OCI-LY3 (cell line): Measurements from ENCODE around the gene CAMK2D.

Source experiments
- H2AFZ ChIP-seq: fragments of 200-600, 300-600 bp; shearing (Covaris generic); 2 replicates; pipeline ENCODE4 v1.6.0; 2014; ENCODE audit warnings: antibody characterized with exemption, low read depth, low read length
- H3K27ac ChIP-seq: fragments of 200-600, 300-600 bp; sonication (generic); 2 replicates; pipeline ENCODE4 v1.5.1; 2014; ENCODE audit warnings: mild to moderate bottlenecking, low read length, moderate library complexity, mixed read lengths
- H3K27me3 ChIP-seq: fragments of 200-600, 300-600 bp; sonication (generic); 2 replicates; pipeline ENCODE4 v1.6.1; 2014; ENCODE audit warnings: low read depth, low read length, mixed read lengths
- H3K36me3 ChIP-seq: fragments of 200-600, 300-600 bp; sonication (generic); replicated peaks from 2 replicates; pipeline ENCODE3; 2014; ENCODE audit warnings: low read depth, low read length, mixed read lengths
- H3K4me1 ChIP-seq: fragments of 300-600, 200-600 bp; sonication (generic); 2 replicates; pipeline ENCODE4 v1.6.1; 2014; ENCODE audit warnings: low read length, mixed read lengths
- H3K4me2 ChIP-seq: fragments of 200-600, 300-600 bp; sonication (generic); 2 replicates; pipeline ENCODE4 v1.6.1; 2014; ENCODE audit warnings: low read length, mixed read lengths
- H3K4me3 ChIP-seq: fragments of 300-600, 200-600 bp; sonication (generic); 2 replicates; pipeline ENCODE4 v1.5.1; 2014; ENCODE audit warnings: antibody characterized with exemption, mild to moderate bottlenecking, low read length, moderate library complexity
- H3K79me2 ChIP-seq: fragments of 300-600, 200-600 bp; shearing (Covaris generic); 2 replicates; pipeline ENCODE4 v1.6.1; 2014; ENCODE audit warnings: mild to moderate bottlenecking, low read length, mixed read lengths
- H3K9ac ChIP-seq: fragments of 300-600, 200-600 bp; shearing (Covaris generic); 2 replicates; pipeline ENCODE4 v1.6.0; 2014; ENCODE audit warnings: mild to moderate bottlenecking, low read length, moderate library complexity
- H3K9me3 ChIP-seq: fragments of 200-600, 300-600 bp; shearing (Covaris generic); 2 replicates; pipeline ENCODE4 v1.6.1; 2014; ENCODE audit warnings: low read length, mixed read lengths; ENCODE audit not compliant: insufficient read depth
- H4K20me1 ChIP-seq: fragments of 200-600, 300-600 bp; sonication (generic); 2 replicates; pipeline ENCODE4 v1.6.1; 2016; ENCODE audit warnings: low read length, mixed read lengths; ENCODE audit not compliant: insufficient read depth
- CTCF ChIP-seq: fragments of 200-600, 300-600 bp; sonication (generic); IDR thresholded peaks from 2 replicates; pipeline ENCODE4 v1.5.1; 2014; ENCODE audit warnings: antibody characterized with exemption, low read length, low read depth
- EZH2phosphoT487 ChIP-seq: fragments of 200-600 bp; shearing (Covaris generic); IDR thresholded peaks from 2 replicates; pipeline ENCODE4 v1.6.1; 2018; ENCODE audit warnings: antibody characterized with exemption, mixed run types, low read depth

CAMK2D gene

GRCh38 chr4:113638562-113638832 is 123.0 kb downstream of the CAMK2D start:
- Histone ChIP-seq H3K27me3 (no peaks in the 10 kb centered on the region), H2AFZ (no peak overlapping the region), H3K27ac (no peak overlapping the region), H3K9ac (no peak overlapping the region), H3K79me2 (no peaks in the 10 kb centered on the region), H3K4me2 (no peak overlapping the region; the same call in 1 of the 2 replicates), H3K9me3 (no peaks in the 10 kb centered on the region), H4K20me1 (no peaks in the 10 kb centered on the region), H3K36me3 (no peaks in the 10 kb centered on the region), H3K4me1 (peaks cover 56% of the 10 kb centered on the region), H3K4me3 (no peak overlapping the region)
- TF ChIP-seq EZH2phosphoT487: no peak
- TF ChIP-seq CTCF: no peak

GRCh38 chr4:113637823-113638561 is 123.5 kb downstream of the CAMK2D start:
- TF ChIP-seq CTCF (no peak), EZH2phosphoT487 (no peak)
- Histone ChIP-seq H2AFZ (no peak overlapping the region), H3K79me2 (no peaks in the 10 kb centered on the region), H3K9me3 (no peaks in the 10 kb centered on the region), H4K20me1 (no peaks in the 10 kb centered on the region), H3K4me1 (peaks cover 56% of the 10 kb centered on the region), H3K27me3 (no peaks in the 10 kb centered on the region), H3K4me2 (peak overlapping the region; percentile 4), H3K9ac (no peak overlapping the region), H3K4me3 (no peak overlapping the region), H3K36me3 (no peaks in the 10 kb centered on the region), H3K27ac (no peak overlapping the region)

- H4K20me1 ChIP-seq: no peaks in the 10 kb centered on the region
- H2AFZ ChIP-seq: no peak overlapping the region
- H3K79me2 ChIP-seq: no peaks in the 10 kb centered on the region
- no peak overlapping the region for H3K4me3 ChIP-seq
- H3K4me1 ChIP-seq: peaks cover 56% of the 10 kb centered on the region
- TF ChIP-seq CTCF (no peak), EZH2phosphoT487 (no peak)
- no peak overlapping the region for H3K27ac ChIP-seq
- H3K36me3 ChIP-seq: no peaks in the 10 kb centered on the region
- no peaks in the 10 kb centered on the region for H3K27me3 ChIP-seq
- no peaks in the 10 kb centered on the region for H3K9me3 ChIP-seq
- H3K4me2 ChIP-seq: no peak overlapping the region
- H3K9ac ChIP-seq: no peak overlapping the region
These were observed 124.2 kb downstream of the CAMK2D start for GRCh38 chr4:113637363-113637762.

GRCh38 chr4:113636877-113637276 is 124.7 kb downstream of the CAMK2D start:
- peaks cover 56% of the 10 kb centered on the region for H3K4me1 ChIP-seq
- H3K36me3 ChIP-seq: no peaks in the 10 kb centered on the region
- no peaks in the 10 kb centered on the region for H4K20me1 ChIP-seq
- peak overlapping the region; percentile 61 for H3K4me2 ChIP-seq
- TF ChIP-seq EZH2phosphoT487 (no peak), CTCF (no peak)
- H2AFZ ChIP-seq: peak overlapping the region; percentile 55; the same call in 1 of the 2 replicates
- peak overlapping the region; percentile 37; the same call in 1 of the 2 replicates for H3K9ac ChIP-seq
- peak overlapping the region; percentile 19; the same call in 1 of the 2 replicates for H3K4me3 ChIP-seq
- H3K79me2 ChIP-seq: no peaks in the 10 kb centered on the region
- H3K9me3 ChIP-seq: no peaks in the 10 kb centered on the region
- H3K27me3 ChIP-seq: no peaks in the 10 kb centered on the region
- peak overlapping the region; percentile 36; the same call in 1 of the 2 replicates for H3K27ac ChIP-seq
